GM19043 (cell line): Measurements from ENCODE around the gene DDX51.

Source experiments
- ATAC-seq: cut with Tn5 transposase; IDR thresholded peaks from one replicate; pipeline ENCODE4 v1.9.1; 2021; ENCODE audit warnings: low read depth; ENCODE audit not compliant: unreplicated experiment

DDX51 gene

DNA sequence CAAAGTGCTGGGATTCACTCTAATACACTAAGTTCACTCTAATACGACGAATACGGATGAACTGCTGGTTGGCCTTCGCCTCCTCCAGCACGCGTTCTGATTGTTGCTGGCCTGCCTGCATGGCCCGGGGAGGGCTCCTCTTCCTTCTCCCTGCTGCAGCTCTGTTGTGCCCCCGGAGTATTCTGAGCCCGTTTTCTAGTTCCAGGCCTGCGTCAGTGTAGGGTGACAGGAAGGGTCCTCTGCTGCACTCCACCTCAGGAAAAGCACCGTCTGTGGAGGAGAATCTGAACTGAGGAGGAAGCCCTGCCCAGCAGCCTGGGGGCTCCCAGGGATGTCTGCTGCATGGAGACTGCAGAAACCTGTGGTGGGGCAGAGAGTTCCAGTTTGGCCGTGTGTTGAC is 44.4 kb downstream of the DDX51 start:
- ATAC-seq = no peak

GRCh38 chr12:132095520-132096409 is 48.4 kb downstream of the DDX51 start:
- no peak for ATAC-seq

- ATAC-seq = no peak
Measured at GRCh38 chr12:132094269-132094891, 49.7 kb downstream of the DDX51 start.

- ATAC-seq = no peak
Measured at GRCh38 chr12:132089407-132089910, 54.7 kb downstream of the DDX51 start.
